MM.1S (cell line): ENCODE results near the gene CABLES2.

Source experiments
- DNase-seq: peaks from one replicate; pipeline ENCODE4 v3.0.0-alpha.2; 2015
- H2AFZ ChIP-seq: fragments of 300-600 bp; sonication (generic); 2 replicates; pipeline ENCODE4 v1.6.0; 2016; ENCODE audit warnings: antibody characterized with exemption, low read length
- H3F3A ChIP-seq: fragments of 300-600 bp; sonication (generic); 2 replicates; pipeline ENCODE4 v1.6.1; 2016; ENCODE audit warnings: mild to moderate bottlenecking, antibody characterized with exemption, low read length, moderate library complexity, mixed read lengths; ENCODE audit not compliant: insufficient read depth
- H3K27ac ChIP-seq: fragments of 300-600 bp; sonication (generic); 2 replicates; pipeline ENCODE4 v1.5.1; 2016; ENCODE audit warnings: mild to moderate bottlenecking, low read length
- H3K27me3 ChIP-seq: fragments of 300-600 bp; sonication (generic); replicated peaks from 2 replicates; pipeline ENCODE4 v1.6.0; 2016; ENCODE audit warnings: low read length; ENCODE audit not compliant: insufficient read depth
- H3K36me3 ChIP-seq: fragments of 300-600 bp; sonication (generic); replicated peaks from 2 replicates; pipeline ENCODE4 v1.6.1; 2016; ENCODE audit warnings: mild to moderate bottlenecking, low read length, mixed read lengths; ENCODE audit not compliant: insufficient read depth
- H3K4me1 ChIP-seq: fragments of 300-600 bp; sonication (generic); 2 replicates; pipeline ENCODE4 v1.6.1; 2016; ENCODE audit warnings: low read length, mixed read lengths
- H3K4me2 ChIP-seq: fragments of 300-600 bp; sonication (generic); 2 replicates; pipeline ENCODE4 v1.6.0; 2016; ENCODE audit warnings: low read depth, low read length
- H3K4me3 ChIP-seq: fragments of 300-600 bp; sonication (generic); 2 replicates; pipeline ENCODE4 v1.5.1; 2016; ENCODE audit warnings: low read length, mixed read lengths
- H3K79me2 ChIP-seq: fragments of 300-600 bp; sonication (generic); 2 replicates; pipeline ENCODE4 v1.6.1; 2016; ENCODE audit warnings: mixed run types, low read length, mixed read lengths
- H3K9ac ChIP-seq: fragments of 300-600 bp; sonication (generic); 2 replicates; pipeline ENCODE4 v1.6.1; 2016; ENCODE audit warnings: low read length, mixed read lengths
- H3K9me2 ChIP-seq: fragments of 300-600 bp; sonication (generic); replicated peaks from 2 replicates; pipeline ENCODE4 v1.6.1; 2016; ENCODE audit warnings: mild to moderate bottlenecking, low read length, mixed read lengths; ENCODE audit not compliant: insufficient read depth
- H3K9me3 ChIP-seq: fragments of 300-600 bp; sonication (generic); replicated peaks from 2 replicates; pipeline ENCODE4 v1.6.1; 2016; ENCODE audit warnings: mild to moderate bottlenecking, low read length, mixed read lengths; ENCODE audit not compliant: insufficient read depth
- H4K20me1 ChIP-seq: fragments of 300-600 bp; sonication (generic); 2 replicates; pipeline ENCODE4 v1.6.1; 2016; ENCODE audit warnings: mild to moderate bottlenecking, low read length, moderate library complexity, mixed read lengths; ENCODE audit not compliant: insufficient read depth
- EZH2 ChIP-seq: fragments of 300-600 bp; sonication (generic); optimal IDR thresholded peaks from 2 replicates; pipeline ENCODE3; 2017; ENCODE audit warnings: low read depth, mild to moderate bottlenecking, antibody characterized with exemption, low read length, mixed read lengths
- EZH2phosphoT487 ChIP-seq: fragments of 300-600 bp; sonication (generic); IDR thresholded peaks from 2 replicates; pipeline ENCODE4 v1.6.1; 2018; ENCODE audit warnings: antibody characterized with exemption, low read length
- TF ChIP-seq, protein P1 (sequence below): fragments of 300-600 bp; sonication (generic); IDR thresholded peaks from 2 replicates; pipeline ENCODE4 v1.5.1; 2016; ENCODE audit warnings: antibody characterized with exemption, low read length, mixed read lengths

The CABLES2 gene

DNA sequence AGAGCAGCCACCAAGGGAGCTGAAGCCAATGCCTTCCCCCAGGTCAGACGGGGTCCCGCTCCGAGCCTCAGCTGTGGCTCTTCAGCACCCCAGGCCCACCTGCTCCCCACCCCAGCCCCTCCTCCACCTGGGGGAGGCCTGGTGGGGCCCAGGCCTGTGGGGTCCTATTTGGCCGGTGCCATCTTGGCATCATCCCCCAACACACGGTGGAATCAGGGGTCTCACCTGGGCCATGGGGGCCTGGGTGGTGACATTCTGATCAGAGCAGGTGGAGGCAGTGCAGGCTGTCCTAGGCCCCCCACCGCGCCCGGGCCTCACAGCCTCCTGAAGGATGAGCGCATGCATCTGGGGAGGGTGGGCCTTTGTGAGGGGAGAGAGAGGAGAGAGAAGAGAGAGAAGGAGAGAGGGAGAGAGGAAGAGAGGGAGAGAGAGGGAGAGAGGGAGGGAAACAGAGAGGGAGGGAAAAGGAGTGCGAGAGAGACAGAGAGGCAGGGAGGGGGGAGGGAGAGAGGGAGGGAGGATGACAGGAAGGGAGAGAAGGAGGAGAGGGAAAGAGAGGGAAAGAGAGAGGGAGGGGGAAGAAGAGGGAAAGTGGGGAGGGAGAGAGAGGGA lies 44.2 kb upstream of the CABLES2 start:
- Histone ChIP-seq H2AFZ (no peak overlapping the region), H3K27me3 (peaks cover 97% of the 10 kb centered on the region), H3K4me1 (no peaks in the 10 kb centered on the region), H3K9ac (no peak overlapping the region), H3K9me2 (no peaks in the 10 kb centered on the region), H3K79me2 (no peaks in the 10 kb centered on the region), H4K20me1 (no peaks in the 10 kb centered on the region), H3K27ac (no peak overlapping the region), H3K9me3 (no peaks in the 10 kb centered on the region), H3K4me2 (no peak overlapping the region), H3F3A (no peaks in the 10 kb centered on the region), H3K4me3 (no peak overlapping the region), H3K36me3 (no peaks in the 10 kb centered on the region)
- TF ChIP-seq, protein P1, sequence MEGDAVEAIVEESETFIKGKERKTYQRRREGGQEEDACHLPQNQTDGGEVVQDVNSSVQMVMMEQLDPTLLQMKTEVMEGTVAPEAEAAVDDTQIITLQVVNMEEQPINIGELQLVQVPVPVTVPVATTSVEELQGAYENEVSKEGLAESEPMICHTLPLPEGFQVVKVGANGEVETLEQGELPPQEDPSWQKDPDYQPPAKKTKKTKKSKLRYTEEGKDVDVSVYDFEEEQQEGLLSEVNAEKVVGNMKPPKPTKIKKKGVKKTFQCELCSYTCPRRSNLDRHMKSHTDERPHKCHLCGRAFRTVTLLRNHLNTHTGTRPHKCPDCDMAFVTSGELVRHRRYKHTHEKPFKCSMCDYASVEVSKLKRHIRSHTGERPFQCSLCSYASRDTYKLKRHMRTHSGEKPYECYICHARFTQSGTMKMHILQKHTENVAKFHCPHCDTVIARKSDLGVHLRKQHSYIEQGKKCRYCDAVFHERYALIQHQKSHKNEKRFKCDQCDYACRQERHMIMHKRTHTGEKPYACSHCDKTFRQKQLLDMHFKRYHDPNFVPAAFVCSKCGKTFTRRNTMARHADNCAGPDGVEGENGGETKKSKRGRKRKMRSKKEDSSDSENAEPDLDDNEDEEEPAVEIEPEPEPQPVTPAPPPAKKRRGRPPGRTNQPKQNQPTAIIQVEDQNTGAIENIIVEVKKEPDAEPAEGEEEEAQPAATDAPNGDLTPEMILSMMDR = no peak
- DNase-seq = no peak

DNA sequence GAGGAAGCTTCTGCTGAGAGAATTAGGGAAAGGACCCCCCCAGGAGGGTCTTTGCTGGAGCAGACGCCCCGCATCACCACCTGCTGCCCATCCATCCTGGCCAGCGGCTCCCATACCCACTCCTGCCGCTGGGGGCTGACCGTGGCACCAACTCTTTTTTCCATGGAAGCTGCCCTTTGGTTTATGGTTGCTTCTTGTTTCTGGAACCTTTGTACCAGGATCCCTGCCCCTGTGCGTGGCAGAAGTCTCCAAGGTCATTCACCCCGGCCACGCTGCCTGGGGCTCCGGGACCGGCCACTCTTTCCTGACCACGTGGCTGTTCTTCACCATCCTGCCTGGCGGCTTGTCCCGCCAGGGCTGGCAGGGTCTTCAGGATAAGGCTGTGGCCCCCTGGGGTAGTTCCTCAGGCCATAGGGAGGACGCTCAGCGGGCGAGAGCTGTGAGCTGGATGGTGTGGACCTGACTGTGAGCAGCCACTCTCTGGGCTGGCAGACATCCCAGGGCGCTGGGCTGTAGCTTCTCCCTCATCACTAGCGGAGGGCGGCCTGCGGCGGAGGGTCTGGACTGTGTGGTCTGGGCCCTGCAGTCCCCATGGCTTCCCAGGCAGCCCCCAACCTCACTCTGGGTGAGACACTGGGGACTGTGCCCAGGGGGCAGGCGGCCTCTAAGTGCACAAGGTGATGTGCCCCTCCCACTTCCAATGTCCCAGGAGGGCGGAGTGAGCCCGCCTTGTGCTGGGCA lies 43.0 kb upstream of the CABLES2 start:
- H3K9me3 ChIP-seq = no peaks in the 10 kb centered on the region

DNA sequence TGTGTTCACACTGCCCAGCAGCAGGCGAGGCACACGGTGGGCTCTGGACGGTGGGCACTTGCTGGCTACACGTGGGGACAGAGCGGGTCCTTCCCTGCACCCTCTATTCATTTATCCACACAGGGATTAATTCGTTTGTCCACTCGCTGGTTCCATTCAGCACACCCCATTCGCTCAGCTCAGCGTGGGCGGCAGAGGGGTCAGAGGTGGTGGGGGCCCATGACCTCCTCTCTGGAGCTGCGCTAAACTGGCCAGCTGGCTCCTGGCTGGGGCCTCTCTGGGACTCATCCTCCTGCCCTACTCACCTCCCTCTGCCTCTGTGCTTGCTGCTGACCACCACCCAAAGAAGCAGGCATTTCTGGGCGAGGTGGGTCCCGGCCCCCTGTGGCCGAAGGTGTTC lies 41.7 kb upstream of the CABLES2 start:
- no peak for DNase-seq
- no peaks in the 10 kb centered on the region for H3K9me2 ChIP-seq
- H3K4me1 ChIP-seq = no peaks in the 10 kb centered on the region
- no peaks in the 10 kb centered on the region for H3K79me2 ChIP-seq
- TF ChIP-seq EZH2phosphoT487 = no peak
- TF ChIP-seq, protein P1 = no peak
- no peak for TF ChIP-seq EZH2
- no peaks in the 10 kb centered on the region for H3K9me3 ChIP-seq
- H3K4me3 ChIP-seq = no peak overlapping the region
- H3K27ac ChIP-seq = no peak overlapping the region
- H4K20me1 ChIP-seq = no peaks in the 10 kb centered on the region
- no peak overlapping the region for H3K4me2 ChIP-seq
- H3K36me3 ChIP-seq = no peaks in the 10 kb centered on the region
- no peak overlapping the region for H2AFZ ChIP-seq
- no peak overlapping the region for H3K9ac ChIP-seq
- peaks cover 93% of the 10 kb centered on the region for H3K27me3 ChIP-seq
- no peaks in the 10 kb centered on the region for H3F3A ChIP-seq

More for the DNA sequence above, 43.0 kb upstream of the CABLES2 start:
- Histone ChIP-seq H3K9ac (no peak overlapping the region), H2AFZ (no peak overlapping the region), H3K27ac (no peak overlapping the region), H3K9me2 (no peaks in the 10 kb centered on the region), H3K79me2 (no peaks in the 10 kb centered on the region), H3K36me3 (no peaks in the 10 kb centered on the region), H3K4me2 (no peak overlapping the region), H3K27me3 (peaks cover 93% of the 10 kb centered on the region), H3F3A (no peaks in the 10 kb centered on the region), H4K20me1 (no peaks in the 10 kb centered on the region), H3K4me1 (no peaks in the 10 kb centered on the region), H3K4me3 (no peak overlapping the region)
- DNase-seq = no peak
- TF ChIP-seq, protein P1 = peak; percentile 20
- TF ChIP-seq EZH2 = no peak
